ENCODE measurements around the gene HOXB7. TPM values are rescaled to one million over a fixed set of nuclear protein-coding genes. Genes with fewer than 3 reads are reported as not detected.

The HOXB7 gene
- total RNA-seq, 1 donor from 2014 or later: 24.9 TPM

DNA sequence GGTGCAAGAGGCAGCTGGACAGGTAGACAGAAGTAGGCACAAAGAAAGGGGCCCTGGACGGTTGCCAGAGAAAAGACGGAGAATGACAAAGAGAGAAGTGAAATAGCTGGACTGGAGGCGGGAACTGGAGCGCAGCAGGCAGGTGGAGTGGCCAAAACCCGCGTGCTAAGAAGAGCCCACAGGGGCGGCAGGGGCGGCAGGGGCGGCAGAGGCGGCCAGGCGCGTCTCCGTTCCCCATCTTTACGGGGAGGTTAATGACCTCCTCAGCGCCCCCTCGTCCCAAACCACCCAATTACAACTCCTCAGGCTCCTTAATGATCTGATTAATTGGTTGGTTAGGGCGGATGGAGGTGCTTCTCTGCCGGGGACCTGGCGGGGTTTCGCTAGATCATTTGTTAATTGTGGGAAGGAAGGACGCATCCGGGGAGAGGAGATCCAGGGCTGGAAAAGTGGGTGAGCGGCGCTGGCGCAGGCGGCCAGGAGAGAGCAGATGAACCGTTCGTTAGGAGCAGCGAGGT, 30.8 kb upstream of the HOXB7 start:
- no peak for DNase-seq (ENCODE audit: low read depth)
- no peak overlapping the region for H3K4me3 ChIP-seq (ENCODE audit: low read depth, low read length)
- TF ChIP-seq, protein P1, sequence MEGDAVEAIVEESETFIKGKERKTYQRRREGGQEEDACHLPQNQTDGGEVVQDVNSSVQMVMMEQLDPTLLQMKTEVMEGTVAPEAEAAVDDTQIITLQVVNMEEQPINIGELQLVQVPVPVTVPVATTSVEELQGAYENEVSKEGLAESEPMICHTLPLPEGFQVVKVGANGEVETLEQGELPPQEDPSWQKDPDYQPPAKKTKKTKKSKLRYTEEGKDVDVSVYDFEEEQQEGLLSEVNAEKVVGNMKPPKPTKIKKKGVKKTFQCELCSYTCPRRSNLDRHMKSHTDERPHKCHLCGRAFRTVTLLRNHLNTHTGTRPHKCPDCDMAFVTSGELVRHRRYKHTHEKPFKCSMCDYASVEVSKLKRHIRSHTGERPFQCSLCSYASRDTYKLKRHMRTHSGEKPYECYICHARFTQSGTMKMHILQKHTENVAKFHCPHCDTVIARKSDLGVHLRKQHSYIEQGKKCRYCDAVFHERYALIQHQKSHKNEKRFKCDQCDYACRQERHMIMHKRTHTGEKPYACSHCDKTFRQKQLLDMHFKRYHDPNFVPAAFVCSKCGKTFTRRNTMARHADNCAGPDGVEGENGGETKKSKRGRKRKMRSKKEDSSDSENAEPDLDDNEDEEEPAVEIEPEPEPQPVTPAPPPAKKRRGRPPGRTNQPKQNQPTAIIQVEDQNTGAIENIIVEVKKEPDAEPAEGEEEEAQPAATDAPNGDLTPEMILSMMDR (conservative IDR thresholded peaks at IDR 0.05; ENCODE audit: low read depth, low read length): no peak

DNA sequence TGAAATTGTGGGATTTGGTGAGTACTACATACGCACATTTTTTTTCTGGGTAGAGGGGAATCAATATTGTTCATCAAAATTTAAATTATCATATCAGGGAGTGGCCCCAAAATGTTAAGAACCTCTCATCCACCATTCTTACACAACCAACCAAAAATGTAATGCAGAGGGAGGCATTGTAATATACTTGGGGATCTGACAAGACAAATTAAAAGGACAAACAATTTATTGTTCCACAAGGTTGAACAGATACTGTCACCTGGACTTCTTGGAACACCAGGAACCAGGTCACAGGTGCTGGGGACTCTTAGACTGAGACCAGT, 30.0 kb upstream of the HOXB7 start:
- no peak for DNase-seq (ENCODE audit: low read depth)
- H3K4me3 ChIP-seq (ENCODE audit: low read depth, low read length): no peak overlapping the region
- TF ChIP-seq, protein P1 (conservative IDR thresholded peaks at IDR 0.05; ENCODE audit: low read depth, low read length): no peak

DNA sequence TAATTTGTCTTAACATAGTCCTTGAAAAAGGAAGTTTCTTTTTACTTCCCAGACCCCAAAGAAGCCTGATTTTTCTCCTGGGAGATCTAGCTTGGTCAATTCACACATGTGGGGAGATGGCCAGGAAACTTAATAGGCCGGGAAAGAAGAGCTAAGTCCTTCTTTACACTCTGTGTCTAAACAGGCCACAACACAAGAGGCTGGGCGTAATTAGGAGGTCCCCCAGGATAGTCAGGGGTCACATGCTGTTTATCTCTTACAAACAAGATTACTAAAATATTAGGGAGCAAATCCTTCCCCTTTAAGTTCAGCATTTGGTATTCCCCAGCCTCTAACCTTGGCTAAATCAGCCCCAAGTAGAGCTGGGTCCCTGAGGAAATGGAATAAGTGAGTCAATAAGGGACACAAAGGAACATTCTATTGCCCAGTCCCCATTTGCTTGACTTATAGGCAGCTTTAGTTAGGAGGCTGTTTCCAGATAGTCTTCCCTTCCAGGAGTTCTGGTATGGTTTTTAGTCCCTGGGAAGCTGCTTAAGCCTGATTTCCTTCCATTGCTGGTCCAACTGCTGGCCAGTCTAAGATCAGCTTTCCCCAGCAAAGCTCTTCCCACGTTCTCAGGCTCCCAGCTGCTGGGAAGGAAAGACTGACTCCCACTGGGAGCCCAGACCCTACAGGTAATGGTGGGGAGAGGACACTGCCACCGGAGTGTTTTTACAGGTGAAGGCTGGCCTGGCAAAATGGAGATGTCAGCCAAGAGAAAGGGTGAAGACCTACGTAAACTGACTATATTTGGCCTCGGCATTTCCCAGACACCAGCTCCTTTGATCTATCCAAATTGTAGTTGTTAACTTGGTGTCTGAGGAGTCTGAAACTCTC, 29.4 kb upstream of the HOXB7 start:
- TF ChIP-seq, protein P1 (conservative IDR thresholded peaks at IDR 0.05; ENCODE audit: low read depth, low read length): no peak

DNA sequence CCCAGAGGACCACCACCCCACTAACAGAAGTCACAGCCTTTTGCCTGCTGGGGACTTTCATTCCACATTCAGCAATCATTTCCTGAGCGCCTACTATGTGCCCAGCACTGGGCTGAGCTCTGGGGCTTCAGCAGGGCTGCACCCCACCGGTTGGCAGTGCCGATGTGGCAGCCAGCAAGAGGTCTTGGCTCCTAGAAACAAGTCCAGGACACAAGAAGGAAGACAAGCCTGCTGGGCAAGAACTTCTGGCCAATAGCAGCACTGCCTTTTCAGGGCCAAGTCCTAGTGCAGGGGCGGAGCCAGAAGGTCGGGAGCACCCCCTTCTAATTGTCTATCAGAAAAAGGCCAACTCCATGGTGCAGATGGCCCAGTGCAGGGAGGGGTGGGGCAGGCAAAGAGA, 28.3 kb upstream of the HOXB7 start:
- TF ChIP-seq, protein P1 (conservative IDR thresholded peaks at IDR 0.05; ENCODE audit: low read depth, low read length): no peak
- DNase-seq (ENCODE audit: low read depth): no peak
- H3K4me3 ChIP-seq (ENCODE audit: low read depth, low read length): no peak overlapping the region

More for the DNA sequence above, 29.4 kb upstream of the HOXB7 start:
- no peak overlapping the region for H3K4me3 ChIP-seq (ENCODE audit: low read depth, low read length)
- DNase-seq (ENCODE audit: low read depth): no peak

DNA sequence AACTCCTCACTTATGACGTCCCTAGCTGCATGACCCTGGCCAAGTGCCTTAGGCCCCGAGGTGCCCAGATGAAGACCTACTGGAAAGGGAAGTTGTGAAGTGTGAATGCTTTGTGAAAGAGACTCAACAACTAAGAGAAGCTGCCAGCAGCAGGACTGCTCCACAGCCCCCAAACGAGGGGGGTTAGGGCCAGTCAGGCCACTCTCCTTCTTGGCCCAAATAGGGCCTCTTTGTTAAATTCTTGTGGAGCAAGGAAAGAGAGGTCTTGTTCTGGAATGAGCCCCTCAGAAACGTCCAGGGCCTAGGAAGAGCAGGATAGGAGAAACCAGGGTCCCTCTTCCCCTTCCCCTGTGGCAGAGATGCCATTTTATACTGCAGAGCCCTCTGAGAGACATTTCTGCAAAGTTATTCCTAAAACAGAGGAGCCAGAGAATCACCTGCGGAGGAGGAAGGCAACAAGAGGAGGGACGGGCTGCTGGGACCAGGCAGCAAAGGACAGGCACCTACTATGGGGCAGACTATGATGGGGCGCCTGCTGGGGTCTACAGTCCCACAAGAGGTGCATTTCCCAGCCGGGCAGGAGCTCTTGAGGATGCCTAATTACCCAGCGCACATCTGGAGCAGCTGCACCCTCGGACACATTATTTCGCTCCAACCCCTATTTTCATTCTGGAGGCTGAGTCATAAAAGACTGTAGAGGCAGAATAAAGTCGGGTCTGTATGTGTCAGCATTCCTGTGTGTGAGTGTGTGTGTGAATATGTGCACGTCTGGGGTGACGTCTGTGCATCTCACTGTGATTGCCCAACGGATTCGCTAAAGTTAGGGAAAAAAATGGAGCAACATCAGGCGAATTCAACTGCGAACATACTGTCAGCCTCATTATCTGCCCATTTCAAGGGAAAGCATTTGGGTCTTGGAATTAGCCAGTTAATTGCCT, 26.8 kb upstream of the HOXB7 start:
- no peak overlapping the region for H3K4me3 ChIP-seq (ENCODE audit: low read depth, low read length)
- TF ChIP-seq, protein P1 (conservative IDR thresholded peaks at IDR 0.05; ENCODE audit: low read depth, low read length): no peak
- DNase-seq (ENCODE audit: low read depth): no peak

DNA sequence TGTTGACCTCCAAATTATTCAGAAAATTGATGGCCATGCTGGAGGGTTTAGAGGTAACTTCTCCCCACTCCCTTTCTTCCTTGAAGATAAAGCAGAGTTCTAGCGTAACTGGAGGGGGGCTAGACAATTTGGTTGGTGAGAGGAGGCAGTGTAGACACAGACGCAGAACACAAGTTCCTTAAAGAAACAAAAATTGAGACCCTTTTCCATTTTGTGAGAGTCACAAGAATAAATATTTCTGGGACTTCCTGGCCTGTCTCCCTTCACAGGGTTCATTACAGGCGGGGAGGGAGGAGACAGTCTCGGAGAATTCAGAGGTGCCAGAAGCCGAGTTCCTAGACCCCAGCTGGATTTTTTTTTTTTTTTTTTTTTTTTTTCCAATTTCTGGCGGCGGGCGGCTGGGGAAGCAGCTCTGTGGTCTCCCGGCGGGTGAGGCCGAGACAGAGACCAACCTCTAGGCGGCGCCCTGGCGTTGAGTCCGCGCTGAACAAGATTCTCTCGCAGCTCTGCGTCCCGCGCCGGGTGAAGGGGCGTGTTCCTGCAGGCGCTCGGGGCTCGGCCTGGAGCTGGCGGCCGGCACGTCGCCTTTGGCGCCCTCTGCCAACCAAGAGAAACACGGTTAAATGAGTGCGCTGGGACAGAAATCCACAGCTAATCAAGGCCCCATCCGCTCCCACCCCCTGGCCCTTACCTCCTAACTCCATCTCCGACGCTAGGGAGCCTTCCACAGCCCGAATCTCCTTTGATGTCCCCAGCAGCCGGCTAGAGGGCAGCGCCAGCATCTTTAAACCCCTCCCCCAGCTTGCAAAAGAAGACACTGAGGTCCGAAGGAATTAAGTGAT, 25.6 kb upstream of the HOXB7 start:
- TF ChIP-seq, protein P1 (conservative IDR thresholded peaks at IDR 0.05; ENCODE audit: low read depth, low read length): peak; percentile 66
- peak overlapping the region; percentile 15 for H3K4me3 ChIP-seq (ENCODE audit: low read depth, low read length)
- DNase-seq (ENCODE audit: low read depth): no peak

Measured in epithelial cell of proximal tubule (primary cell).